HG03520 (cell line): Measurements from ENCODE around the gene MT1F.
"Not testable (repeated sequence)": the region's sequence is repeated elsewhere in the genome, so short reads cannot be mapped to it uniquely, and the experiment has no call there.

ENCODE experiments used
- ATAC-seq: cut with Tn5 transposase; IDR thresholded peaks from one replicate; pipeline ENCODE4 v1.9.1; 2021; ENCODE audit warnings: mild to moderate bottlenecking, moderate library complexity; ENCODE audit not compliant: unreplicated experiment

Gene MT1F

DNA sequence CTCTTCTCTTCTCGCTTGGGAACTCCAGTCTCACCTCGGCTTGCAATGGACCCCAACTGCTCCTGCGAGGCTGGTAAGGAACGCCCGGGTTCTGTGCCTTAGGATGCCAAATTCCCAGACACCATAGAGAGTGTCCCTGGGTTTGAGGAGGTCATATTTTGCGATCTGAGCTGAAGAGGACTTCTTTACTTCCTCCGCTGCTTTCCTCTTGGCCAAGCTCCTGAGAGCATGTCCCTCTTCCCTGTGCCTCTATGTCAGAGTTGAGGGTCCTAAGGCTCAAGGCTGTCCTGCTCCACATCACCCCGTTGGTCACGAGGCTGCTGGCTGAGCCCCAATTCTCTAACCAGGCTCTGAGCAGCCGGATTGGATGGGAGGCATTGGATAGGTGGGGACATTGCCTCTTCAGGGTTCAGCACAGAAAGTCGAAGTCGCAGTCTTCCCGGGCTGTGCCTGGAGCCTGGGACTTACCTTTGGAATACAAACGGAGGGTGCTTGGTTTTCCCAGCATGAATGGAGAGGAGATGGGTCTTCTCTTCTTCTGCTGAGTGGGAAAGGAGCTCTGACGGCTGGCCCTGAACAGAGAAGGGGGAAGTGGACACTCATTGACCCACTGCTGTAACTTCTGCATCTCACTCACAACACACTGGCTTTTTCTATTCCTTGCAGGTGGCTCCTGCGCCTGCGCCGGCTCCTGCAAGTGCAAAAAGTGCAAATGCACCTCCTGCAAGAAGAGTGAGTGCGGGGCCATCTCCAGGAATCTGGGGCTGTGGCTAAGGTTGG is 12.3 kb downstream of the MT1F start:
- ATAC-seq: no peak

DNA sequence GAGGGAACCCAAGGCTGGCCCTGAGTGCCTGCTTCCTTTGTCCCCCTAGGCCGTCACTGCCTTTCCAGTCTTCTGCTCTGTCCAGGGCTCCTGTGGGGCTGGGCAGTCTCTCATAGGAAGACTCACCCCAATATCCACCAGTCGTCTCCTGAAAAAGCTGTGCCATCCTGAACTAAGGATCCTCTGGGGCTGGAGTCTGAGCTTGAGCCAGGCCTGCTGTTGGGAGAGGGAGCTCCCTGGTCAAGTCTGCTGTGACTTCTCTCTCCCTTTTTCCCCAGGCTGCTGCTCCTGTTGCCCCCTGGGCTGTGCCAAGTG is 12.8 kb downstream of the MT1F start:
- no peak for ATAC-seq

DNA sequence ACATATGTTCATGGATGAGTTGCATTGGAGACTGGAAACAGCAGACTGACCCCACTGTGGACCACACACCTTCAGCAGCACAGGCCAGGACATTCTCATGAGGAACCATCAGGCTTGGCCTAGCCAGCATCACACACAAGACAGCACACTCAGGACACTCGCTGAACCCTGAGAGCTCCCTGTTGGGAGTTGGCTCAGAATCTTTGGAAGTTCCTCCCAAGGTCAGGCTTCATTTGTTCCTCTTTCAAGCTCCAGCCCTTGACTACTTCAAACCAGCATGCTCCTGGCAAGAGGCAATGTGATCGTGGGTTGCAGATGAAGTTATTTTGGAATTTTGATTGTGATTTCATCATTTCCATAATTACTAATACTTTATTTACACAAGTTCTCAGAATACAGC is 13.9 kb downstream of the MT1F start:
- ATAC-seq: not testable (repeated sequence)

DNA sequence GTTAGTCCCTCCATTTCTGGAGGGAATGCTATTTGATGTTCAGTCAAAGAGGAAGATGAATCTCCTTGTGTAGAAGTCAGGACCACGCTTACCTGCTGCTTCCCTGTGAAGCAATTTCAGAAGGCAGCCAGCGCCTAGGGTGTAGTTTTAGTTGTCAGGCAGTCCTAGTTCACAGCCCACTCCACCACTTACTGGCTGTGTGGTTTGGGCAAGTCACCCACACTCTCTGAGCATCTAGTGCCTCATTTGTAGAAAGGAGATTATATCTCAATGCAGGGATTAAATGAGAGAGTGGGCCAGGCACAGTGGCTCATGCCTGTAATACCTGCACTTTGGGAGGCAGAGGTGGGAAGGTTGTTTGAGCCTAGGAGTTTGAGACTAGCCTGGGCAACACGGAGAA is 14.4 kb downstream of the MT1F start:
- ATAC-seq: not testable (repeated sequence)

DNA sequence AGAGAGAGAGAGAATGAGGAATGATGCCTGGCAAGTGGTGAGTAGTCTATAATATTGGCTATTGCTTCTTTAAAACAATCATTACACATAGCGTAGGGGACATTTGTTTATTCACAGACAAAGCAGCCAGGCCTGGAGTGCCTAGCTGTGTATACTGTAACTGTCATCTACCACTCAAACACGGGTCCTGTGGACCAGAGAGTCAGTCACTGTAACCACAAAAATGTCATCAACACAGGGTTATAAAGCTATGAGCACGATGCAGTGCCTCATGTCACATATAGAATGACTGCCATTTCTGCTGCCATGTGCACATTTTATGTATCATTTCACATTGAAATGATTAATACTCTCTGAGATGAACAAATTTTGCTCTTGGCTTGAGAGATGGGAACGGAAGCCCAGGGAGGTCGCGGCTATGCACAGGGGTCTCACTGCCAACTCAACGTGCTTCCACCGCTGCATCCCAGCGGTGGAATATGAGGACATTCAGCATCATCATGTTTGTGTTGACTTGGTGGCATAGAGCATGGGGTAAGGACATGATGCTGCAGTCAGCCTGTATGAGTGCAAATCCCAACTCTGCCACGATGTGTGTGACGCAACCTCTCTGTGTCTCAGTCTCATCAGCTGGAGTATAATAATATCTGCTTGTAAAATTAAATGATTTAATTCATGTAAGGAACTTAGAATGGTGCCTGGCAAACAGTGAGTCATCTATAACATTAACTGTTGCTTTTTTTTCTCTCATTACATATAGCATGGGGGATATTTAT is 15.2 kb downstream of the MT1F start:
- no peak for ATAC-seq

DNA sequence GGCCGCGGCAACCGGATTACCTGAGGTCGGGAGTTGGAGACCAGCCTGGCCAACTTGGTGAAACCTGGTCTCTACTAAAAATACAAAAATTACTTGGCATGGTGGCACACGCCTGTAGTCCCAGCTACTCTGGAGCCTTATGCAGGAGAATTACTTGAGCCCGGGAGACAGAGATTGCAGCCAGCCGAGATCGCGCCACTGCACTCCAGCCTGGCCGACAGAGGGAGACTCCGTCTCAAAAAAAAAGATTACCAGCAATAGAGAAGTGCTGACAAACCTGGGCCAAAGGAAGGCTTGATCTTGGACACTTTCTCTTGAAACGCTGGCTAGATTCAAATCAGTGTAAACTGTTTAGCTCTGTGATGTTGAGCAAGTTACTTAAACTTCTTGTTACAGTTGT is 16.2 kb downstream of the MT1F start:
- ATAC-seq: no peak

DNA sequence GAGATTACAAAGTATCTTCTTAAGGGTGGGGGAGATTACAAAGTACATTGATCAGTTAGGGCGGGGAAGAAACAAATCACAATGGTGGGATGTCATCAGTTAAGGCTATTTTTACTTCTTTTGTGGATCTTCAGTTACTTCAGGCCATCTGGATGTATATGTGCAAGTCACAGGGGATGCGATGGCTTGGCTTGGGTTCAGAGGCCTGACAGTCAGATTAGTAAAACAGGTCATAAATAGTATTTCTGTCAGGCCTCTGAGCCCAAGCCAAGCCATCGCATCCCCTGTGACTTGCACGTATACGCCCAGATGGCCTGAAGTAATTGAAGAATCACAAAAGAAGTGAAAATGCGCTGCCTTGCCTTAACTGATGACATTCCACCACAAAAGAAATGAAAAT is 16.8 kb downstream of the MT1F start:
- ATAC-seq: not testable (repeated sequence)

DNA sequence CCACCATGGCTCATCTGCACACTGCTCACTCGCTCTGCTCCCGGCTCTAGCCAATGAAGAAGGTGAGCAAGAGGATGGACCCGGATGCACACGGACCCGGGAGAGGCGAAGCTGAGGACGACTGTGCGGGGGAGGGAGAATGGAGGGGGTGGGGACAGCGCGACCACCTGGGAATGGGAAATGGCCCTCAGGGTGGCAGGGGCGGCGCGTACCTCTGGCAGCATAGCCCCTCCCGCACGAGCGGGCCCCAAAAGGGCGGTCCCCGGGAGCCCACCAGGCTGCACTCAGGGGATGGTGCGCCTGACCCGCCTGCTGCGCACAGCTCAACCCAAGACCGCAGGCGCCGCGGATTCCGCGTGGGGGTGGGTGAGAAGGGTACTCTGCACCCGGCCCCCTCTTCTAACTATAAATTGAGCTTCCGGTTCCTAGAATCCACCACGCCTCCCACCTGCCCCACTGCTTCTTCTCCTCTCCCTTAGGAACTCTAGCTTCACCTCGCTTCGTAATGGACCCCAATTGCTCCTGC is 18.0 kb downstream of the MT1F start:
- no peak for ATAC-seq

DNA sequence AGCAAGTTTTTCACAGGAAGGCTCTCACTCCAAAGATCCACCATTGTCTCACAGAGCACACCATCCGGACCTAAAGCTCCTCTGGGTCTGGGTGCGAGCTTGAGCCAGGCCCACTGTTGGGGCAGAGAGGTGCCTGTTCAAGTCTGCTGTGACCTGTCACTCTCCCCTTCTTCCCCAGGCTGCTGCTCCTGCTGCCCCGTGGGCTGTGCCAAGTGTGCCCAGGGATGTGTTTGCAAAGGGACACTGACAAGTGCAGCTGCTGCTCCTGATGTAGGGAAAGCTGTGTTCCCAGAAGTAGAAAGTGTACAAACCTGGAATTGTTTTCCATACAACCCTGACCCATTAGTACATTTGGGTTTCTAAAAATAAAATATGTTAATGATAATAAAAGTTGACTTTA is 19.7 kb downstream of the MT1F start:
- no peak for ATAC-seq

DNA sequence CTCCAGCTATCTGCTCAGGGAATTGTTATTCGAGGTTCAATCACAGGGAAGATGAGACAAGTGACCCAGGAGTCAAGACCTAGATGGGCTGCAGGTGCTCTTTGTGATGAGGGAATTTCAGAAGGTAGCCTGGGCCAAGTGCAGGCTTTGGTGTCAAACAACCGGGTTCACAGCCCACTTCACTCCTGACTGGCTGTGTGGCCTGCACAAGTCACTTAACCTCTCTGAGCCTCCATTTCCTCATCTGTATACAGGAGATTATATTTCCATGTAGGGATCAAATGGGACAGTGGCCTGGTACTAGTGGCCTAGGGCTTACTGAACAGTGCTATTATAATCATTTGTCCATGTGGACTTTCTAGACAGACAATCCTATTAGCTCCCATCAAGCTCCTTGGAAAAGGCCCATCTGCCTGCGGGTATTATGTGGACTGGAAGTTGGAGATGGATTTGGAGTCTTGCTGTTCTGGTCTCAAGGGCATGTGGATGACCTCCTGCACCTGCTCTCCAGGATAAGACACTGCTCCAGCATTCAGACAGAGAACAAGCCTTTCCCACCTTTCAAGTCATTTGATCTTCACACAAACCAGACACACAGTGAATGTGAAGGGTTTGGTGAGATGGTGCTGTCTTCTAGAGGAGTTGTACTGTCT is 21.4 kb downstream of the MT1F start:
- ATAC-seq: no peak

DNA sequence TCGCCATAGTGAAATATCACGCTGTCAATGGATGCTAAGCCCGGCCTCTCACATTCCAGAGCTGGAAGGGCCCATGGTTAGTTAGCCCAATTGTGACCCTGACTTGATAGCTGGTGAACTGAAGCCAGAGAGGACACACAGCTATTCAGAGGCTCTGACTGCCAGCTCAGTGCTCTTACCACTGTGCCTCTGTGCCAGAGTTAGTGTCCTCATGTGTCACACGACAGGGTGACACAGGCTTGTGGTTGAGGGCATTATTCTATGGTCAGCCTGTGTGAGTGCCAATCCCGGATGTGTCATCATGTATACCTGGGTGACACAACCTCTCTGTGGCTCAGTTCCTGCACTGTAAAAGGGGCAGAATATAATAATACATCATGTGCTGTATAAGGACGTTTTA is 22.1 kb downstream of the MT1F start:
- no peak for ATAC-seq

DNA sequence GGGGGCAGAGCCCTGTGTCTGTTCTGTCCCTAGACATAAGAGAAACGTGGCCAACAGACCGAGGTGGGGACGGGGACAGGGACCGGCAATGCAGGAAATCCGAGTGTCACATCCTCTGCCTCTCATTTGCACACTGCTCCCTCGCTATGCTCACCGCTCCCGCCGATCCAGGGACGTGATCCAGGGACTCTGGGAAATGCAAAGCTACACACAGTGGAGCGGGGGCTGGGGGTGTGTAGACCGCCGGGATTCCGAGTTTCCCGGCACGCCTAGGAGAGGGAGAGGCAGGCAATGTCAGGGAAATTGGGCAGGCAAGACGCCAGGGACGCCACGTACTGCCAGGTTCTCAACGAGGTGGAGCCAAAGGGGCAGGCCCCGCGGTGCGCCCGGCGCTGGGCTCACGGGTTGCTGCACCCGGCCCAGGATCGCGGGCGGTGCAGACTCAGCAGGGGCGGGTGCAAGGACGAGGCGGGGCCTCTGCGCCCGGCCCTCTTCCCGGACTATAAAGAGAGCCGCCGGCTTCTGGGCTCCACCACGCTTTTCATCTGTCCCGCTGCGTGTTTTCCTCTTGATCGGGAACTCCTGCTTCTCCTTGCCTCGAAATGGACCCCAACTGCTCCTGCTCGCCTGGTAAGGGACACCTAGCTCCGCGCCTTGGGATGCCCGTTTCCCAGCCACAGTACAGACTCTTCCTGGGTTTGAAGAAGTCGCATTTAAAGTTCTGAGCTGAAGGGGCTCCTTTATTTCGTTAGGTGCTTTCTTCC is 24.4 kb downstream of the MT1F start, which contains the start of gene MT1X:
Gene MT1X (plus strand): TSS at position 532 of the 764 bp plus-strand sequence. CDS start 71 bp downstream, at position 603.
- ATAC-seq: peak; percentile 96

DNA sequence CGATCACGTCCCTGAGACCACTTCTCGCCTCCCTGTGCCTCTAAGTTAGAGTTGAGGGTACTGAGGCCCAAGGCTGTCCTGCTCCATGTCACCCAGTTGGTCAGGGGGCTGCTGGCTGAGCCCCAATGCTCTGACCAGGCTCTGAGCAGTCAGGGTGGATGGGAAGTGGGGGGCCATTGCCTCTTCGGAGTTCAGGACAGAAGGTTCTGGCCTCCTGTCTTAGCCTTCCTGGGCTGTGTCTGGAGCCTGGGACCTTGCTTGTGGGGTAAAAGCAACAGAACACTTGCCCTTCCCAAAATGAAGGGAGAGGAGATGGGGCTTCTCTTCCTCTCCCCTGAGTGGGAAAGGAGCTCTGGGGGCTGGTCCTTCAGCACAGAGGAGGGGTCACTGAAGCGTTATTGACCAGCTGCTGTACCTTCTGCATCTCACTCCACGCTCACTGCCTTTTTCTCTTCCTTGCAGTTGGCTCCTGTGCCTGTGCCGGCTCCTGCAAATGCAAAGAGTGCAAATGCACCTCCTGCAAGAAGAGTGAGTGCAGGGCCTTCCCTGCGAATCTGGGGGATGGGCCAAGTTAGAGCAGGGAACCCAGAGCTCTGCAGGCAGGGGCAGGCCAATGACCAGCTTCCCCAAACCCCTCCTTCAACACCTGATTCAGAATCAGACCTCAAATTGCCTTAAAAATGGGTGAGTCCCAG is 25.1 kb downstream of the MT1F start:
- ATAC-seq: no peak

DNA sequence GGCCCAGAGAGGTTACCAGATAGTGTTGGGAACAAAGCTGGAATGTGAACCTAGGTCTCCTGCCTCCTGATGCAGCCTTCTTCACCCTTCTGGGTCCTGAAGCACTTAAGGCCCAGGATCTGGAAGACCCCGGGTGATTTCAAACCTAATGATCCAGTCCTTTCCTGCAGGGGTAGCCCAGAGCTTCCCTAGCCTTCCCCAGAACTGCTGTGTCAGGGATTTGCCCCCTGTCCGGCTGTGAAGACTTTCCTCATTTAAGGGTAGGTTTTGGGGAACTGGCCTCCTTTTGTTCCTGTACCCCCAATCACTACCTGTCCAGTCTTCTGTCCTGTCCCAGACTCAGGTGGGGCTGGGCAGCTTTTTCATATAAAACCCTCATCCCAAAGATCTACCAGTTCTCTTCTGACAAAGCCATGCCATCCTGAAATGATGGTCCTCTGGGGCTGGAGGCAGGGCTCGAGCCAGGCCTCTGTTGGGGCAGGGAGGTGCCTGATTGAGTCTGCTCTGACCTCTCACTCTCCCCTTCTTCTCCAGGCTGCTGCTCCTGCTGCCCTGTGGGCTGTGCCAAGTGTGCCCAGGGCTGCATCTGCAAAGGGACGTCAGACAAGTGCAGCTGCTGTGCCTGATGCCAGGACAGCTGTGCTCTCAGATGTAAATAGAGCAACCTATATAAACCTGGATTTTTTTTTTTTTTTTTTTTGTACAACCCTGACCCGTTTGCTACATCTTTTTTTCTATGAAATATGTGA is 25.8 kb downstream of the MT1F start:
- ATAC-seq: no peak

DNA sequence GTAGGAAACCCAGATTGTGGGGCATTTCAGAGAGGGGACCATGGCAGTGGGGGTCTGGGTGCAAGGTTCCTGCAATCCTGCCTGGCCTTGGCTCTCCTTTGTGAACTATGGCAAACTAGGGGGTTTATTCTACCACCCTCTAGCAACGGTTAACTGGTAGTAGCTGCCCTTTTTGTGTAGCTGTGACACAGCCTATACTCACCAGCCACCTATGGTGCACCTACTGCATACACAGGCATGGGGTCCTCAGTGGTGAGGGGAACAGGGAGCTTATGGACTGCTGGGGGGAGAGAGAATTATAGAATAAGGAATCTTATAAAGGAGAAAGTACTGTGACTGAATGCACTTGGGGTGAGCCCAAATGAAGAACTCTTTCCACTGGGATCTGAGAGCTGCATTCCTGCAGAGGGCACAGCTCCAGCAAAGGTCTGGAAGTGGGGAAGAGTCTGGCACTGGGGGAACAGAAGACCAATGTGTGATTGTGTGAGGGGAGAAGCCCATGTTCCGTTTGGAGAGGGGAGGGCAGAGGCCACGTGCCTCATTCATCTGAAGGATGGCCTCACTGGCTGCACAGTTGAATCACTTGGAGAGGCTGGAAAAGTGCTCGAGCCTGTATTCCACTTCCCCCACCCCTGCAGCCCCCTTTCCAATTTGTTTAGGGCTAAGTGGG is 26.6 kb downstream of the MT1F start:
- ATAC-seq: no peak

DNA sequence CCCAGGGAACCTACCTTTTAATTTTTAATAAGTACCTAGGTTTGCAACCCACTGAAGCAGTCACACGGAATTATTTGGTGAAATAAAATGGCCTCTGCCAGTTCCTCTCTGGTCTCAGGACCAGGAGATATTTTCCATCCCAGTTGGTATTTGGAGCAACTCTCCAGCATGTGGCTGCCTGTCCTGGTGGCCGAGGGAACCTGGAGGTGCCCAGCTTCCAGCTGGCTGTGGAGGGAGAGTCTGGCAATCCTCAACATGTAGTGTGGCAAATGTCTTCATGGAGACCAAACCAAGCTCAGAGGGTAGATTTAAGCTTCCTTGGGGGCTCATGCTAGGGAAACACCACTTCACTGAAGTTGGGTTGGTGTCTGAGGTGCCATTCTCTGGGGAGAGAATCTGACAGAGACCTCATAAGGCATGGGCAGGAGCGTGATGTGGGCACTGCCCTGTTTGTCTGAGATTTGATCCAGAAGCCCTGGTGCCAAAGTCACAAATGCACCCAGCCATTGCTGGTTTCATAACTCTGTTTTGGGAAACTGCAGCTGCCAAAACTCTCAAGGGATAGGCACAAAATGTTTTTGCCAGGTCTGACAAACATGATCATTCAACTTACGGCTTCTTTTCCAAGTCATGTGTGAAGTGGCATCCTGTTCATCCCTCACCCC is 27.3 kb downstream of the MT1F start:
- ATAC-seq: no peak

DNA sequence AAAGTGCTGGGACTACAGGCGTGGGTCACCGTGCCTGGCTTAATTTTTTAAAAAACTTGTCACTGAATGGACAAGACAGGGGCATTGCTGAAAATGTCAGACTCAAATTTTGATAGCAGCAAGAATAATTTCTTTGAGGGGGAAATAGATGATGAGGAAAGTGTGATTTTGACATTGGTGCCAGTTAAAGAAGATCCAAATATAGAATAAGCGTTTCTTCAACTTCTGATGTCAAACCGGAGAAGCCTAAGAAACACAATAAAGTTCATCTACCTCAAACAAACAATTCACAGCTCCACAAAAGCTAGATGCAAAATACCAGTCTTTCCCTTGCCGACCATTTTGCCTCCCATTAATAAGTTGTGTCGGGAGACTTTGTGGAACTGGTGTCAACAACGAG is 29.0 kb downstream of the MT1F start:
- ATAC-seq: no peak

DNA sequence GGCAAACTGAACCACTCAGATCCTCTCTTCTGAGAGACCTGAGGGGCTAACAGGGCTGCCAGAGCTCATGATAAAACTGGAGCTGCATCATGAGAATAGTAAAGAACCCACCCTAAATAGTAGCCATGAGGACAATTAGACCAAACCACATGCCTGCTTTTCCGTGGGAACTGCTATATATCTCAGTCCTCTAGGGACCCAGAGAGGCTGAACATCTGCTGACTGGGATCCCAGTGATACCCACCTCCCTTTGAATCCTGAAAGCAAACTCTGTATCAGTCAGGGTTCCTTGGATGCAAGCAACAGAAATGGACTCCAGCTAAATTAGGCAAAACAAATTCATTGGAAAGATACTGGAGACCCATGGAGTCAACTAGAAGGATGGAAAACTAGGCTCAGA is 31.0 kb downstream of the MT1F start:
- ATAC-seq: no peak

DNA sequence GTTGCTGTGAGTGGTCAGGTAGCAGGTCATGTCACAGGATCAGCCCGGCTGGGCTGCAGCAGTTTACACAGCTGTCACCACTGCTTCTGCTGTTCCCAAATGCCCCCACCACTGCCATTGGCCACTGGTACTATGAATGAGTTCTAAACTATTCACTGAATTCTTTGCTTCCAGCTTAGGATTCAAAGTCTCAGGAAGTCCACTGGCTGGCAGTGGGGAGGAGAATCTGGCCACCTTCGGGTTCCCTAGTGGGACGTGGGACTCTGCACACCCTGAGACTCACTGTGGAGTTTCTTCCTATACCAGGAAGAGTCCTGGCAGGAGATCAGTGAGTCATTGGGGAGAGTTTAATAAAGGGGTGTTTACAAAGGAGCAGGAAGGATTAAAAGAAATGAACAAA is 31.4 kb downstream of the MT1F start:
- ATAC-seq: no peak
